ENCODE measurements around the gene SIN3A. TPM values are rescaled to one million over a fixed set of nuclear protein-coding genes. Genes with fewer than 3 reads are reported as not detected.

Gene SIN3A
- total and polyA plus RNA-seq, 9 of the 15 experiments (the other 6 are each of a cell fraction or from before 2014, with no cell fraction given) = 11.1 to 70.3 (median 25.3) TPM

DNA sequence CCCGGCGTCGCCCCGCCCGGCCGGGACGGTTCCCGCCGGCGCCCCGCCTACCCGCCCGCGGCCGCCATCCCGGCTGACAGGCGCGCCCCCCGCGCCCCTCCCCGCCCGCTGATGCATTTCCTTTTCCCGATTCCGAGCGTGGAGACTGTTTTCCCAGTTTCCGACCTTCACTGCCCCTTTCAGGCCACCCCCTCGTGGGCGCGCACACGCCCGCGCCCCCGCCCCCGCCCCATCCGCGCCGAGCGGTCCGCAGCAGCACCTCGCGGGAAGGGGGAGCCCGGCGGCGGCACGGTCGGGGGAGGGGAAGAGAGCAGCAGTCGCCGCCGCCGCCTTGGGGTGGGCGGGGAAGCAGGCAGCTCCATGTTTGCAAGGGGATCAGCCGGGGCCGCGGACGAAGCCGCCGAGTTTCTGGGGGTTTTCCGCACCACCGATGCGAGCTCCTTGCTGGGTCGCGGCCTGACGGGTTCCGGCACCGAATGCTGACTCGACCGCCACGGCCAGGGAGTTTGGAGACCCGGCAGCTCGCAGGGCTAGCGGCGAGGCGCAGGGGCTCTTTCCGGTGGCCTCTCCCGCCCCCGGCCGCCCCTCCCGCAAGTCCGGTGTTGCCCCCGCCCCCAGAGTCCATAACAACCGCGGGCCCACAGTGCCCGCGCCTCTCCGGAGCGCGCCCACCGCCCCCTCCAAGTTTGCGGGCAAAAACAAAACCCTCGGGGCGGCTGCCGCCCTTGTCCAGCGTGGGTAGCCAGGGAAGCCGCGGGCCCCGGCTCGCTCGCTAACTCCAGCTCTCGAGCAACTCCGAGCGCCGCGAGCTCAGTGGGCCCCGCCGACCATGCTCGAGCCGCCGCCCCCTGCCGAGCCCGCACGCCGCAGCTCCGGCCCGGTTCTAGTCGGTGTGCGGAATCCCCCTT lies 3.2 kb upstream of the SIN3A start (continued):
- TF ChIP-seq CTCFL (IDR thresholded peaks at IDR 0.05; ENCODE audit: borderline replicate concordance, insufficient read depth, low read depth, low read length, poor library complexity, severe bottlenecking) (peak; percentile 10), CSDE1 (IDR thresholded peaks at IDR 0.05) (no peak), TCF7L2 (IDR thresholded peaks at IDR 0.05; ENCODE audit: low read depth, low read length) (no peak), ATF6 (CRISPR knock-in tag; IDR thresholded peaks at IDR 0.05) (no peak), KLF10 (CRISPR knock-in tag; IDR thresholded peaks at IDR 0.05) (no peak), EZH2 (IDR thresholded peaks at IDR 0.05; ENCODE audit: borderline replicate concordance, low read depth, low read length) (no peak), ZNF431 (CRISPR knock-in tag; IDR thresholded peaks at IDR 0.05) (no peak), CEBPG (CRISPR knock-in tag; IDR thresholded peaks at IDR 0.05) (no peak), CEBPG (tag; conservative IDR thresholded peaks at IDR 0.05 in 1 of 2, IDR thresholded peaks at IDR 0.05 in 1 of 2) (peak in 1 of 2 experiments; percentile 20; a peak in 1 of 4 replicates), HDAC1 (IDR thresholded peaks at IDR 0.05) (0 out of 4 replicates have a peak, but pooled peaks of 1 of the 2 experiments have one; percentile 38), RCOR1 (IDR thresholded peaks at IDR 0.05; ENCODE audit: borderline replicate concordance in 1 of 2, low read depth in 2 of 2, low read length in 2 of 2) (no peak), ZFP91 (CRISPR knock-in tag; IDR thresholded peaks at IDR 0.05) (no peak), ZNF239 (CRISPR knock-in tag; IDR thresholded peaks at IDR 0.05) (no peak), SRF (CRISPR knock-in tag; IDR thresholded peaks at IDR 0.05) (no peak), ATF4 (CRISPR knock-in tag; IDR thresholded peaks at IDR 0.05) (no peak), DACH1 (IDR thresholded peaks at IDR 0.05; ENCODE audit: partially characterized antibody) (no peak), IRF2 (CRISPR knock-in tag; IDR thresholded peaks at IDR 0.05) (no peak), ZNF830 (CRISPR knock-in tag; IDR thresholded peaks at IDR 0.05) (no peak)
- TF ChIP-seq, protein P1, sequence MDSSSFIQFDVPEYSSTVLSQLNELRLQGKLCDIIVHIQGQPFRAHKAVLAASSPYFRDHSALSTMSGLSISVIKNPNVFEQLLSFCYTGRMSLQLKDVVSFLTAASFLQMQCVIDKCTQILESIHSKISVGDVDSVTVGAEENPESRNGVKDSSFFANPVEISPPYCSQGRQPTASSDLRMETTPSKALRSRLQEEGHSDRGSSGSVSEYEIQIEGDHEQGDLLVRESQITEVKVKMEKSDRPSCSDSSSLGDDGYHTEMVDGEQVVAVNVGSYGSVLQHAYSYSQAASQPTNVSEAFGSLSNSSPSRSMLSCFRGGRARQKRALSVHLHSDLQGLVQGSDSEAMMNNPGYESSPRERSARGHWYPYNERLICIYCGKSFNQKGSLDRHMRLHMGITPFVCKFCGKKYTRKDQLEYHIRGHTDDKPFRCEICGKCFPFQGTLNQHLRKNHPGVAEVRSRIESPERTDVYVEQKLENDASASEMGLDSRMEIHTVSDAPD (CRISPR knock-in tag; IDR thresholded peaks at IDR 0.05) = no peak

Data from K562 (cell line).